GM12872 (cell line): ENCODE data around the gene OLFML2A.

Experiments
- CTCF ChIP-seq: IDR thresholded peaks from 3 replicates; pipeline ENCODE4 v1.5.1; 2011; ENCODE audit warnings: low read depth, mild to moderate bottlenecking, low read length, moderate library complexity; ENCODE audit not compliant: insufficient read depth

Gene OLFML2A

GRCh38 chr9:124773473-124774128, 3.3 kb upstream of the OLFML2A start:
- no peak for TF ChIP-seq CTCF

GRCh38 chr9:124774129-124774978, 2.6 kb upstream of the OLFML2A start:
- peak; percentile 92 for TF ChIP-seq CTCF

- no peak for TF ChIP-seq CTCF
These were observed 347 bp upstream of the OLFML2A start for GRCh38 chr9:124776618-124776953.

GRCh38 chr9:124778575-124779367, 1.8 kb downstream of the OLFML2A start:
- no peak for TF ChIP-seq CTCF

GRCh38 chr9:124779368-124780059, 2.6 kb downstream of the OLFML2A start:
- no peak for TF ChIP-seq CTCF

GRCh38 chr9:124780060-124780756, 3.3 kb downstream of the OLFML2A start:
- no peak for TF ChIP-seq CTCF

- no peak for TF ChIP-seq CTCF
These were observed 3.8 kb downstream of the OLFML2A start for GRCh38 chr9:124780757-124781151.
